HepG2 (cell line): ENCODE data around the gene PRKCG. TPM values are rescaled to one million over a fixed set of nuclear protein-coding genes. Genes with fewer than 3 reads are reported as not detected.

ENCODE experiments used
- BRCA1 ChIP-seq: sonication (generic); formaldehyde crosslinking; IDR thresholded peaks from 2 replicates; pipeline ENCODE4 v1.4.0; 2020; ENCODE audit warnings: missing genetic modification reagents
- CEBPZ ChIP-seq: IDR thresholded peaks from 2 replicates; pipeline ENCODE4 v1.6.1; 2012; ENCODE audit warnings: low read length, improper control_type of control experiment
- EP300 ChIP-seq, 3 experiments: sonication (generic) in 1 of 3; formaldehyde crosslinking in 1 of 3; IDR thresholded peaks; 2 replicates each; pipeline versions ENCODE4 v1.5.1 to v1.6.1; 2011 to 2020; ENCODE audit warnings: low read depth in 2 of 3, low read length in 2 of 3, borderline replicate concordance in 1 of 3, improper control_type of control experiment in 1 of 3, mild to moderate bottlenecking in 1 of 3, missing genetic modification reagents in 1 of 3, moderate library complexity in 1 of 3
- ETV5 ChIP-seq: IDR thresholded peaks from 2 replicates; pipeline ENCODE4 v1.6.1; 2018; ENCODE audit warnings: missing biosample characterization, missing genetic modification reagents, inconsistent platforms, borderline replicate concordance
- FUBP1 ChIP-seq: sonication (generic); formaldehyde crosslinking; IDR thresholded peaks from 2 replicates; pipeline ENCODE4 v1.5.1; 2020; ENCODE audit warnings: missing genetic modification reagents, mild to moderate bottlenecking, borderline replicate concordance
- HNRNPLL ChIP-seq: fragments of 200-400 bp; formaldehyde crosslinking; IDR thresholded peaks from 2 replicates; pipeline ENCODE4 v1.6.1; 2017; ENCODE audit warnings: mild to moderate bottlenecking, low read depth, low read length; ENCODE audit not compliant: poor library complexity, severe bottlenecking
- IRF9 ChIP-seq: sonication (generic); formaldehyde crosslinking; IDR thresholded peaks from 2 replicates; pipeline ENCODE4 v1.8.0; 2022; ENCODE audit warnings: missing genetic modification reagents, mild to moderate bottlenecking, borderline replicate concordance
- NCOA1 ChIP-seq: sonication (generic); formaldehyde crosslinking; IDR thresholded peaks from 2 replicates; pipeline ENCODE4 v1.9.0; 2021; ENCODE audit warnings: missing genetic modification reagents
- NR2C2 ChIP-seq: sonication (generic); formaldehyde crosslinking; IDR thresholded peaks from 2 replicates; pipeline ENCODE4 v1.4.0; 2020; ENCODE audit warnings: missing genetic modification reagents, mild to moderate bottlenecking, moderate library complexity, borderline replicate concordance
- PCBP2 ChIP-seq: fragments of 200-400 bp; formaldehyde crosslinking; optimal IDR thresholded peaks from 2 replicates; pipeline ENCODE3; 2018; ENCODE audit warnings: low read length, low read depth; ENCODE audit not compliant: poor library complexity, severe bottlenecking
- RAD21 ChIP-seq: fragments of 450-650 bp; formaldehyde crosslinking; IDR thresholded peaks from 2 replicates; pipeline ENCODE4 v1.5.0; 2020; ENCODE audit warnings: mild to moderate bottlenecking
- RBM22 ChIP-seq: fragments of 200-400 bp; formaldehyde crosslinking; optimal IDR thresholded peaks from 2 replicates; pipeline ENCODE3; 2017; ENCODE audit warnings: mild to moderate bottlenecking, low read length, moderate library complexity
- ZBTB1 ChIP-seq: sonication (generic); formaldehyde crosslinking; IDR thresholded peaks from 2 replicates; pipeline ENCODE4 v1.4.0; 2020; ENCODE audit warnings: missing genetic modification reagents, borderline replicate concordance
- ZBTB21 ChIP-seq: sonication (generic); formaldehyde crosslinking; IDR thresholded peaks from 2 replicates; pipeline ENCODE4 v1.4.0; 2020; ENCODE audit warnings: missing genetic modification reagents
- ZBTB43 ChIP-seq: sonication (generic); formaldehyde crosslinking; conservative IDR thresholded peaks from 2 replicates; pipeline ENCODE4 v1.4.0; 2020; ENCODE audit warnings: missing genetic modification reagents
- ZNF292 ChIP-seq: sonication (generic); formaldehyde crosslinking; IDR thresholded peaks from 2 replicates; pipeline ENCODE4 v1.8.1; 2022; ENCODE audit warnings: mild to moderate bottlenecking, low read depth, missing genetic modification reagents, borderline replicate concordance
- ZNF704 ChIP-seq: sonication (generic); formaldehyde crosslinking; IDR thresholded peaks from 2 replicates; pipeline ENCODE4 v1.8.1; 2023; ENCODE audit warnings: mild to moderate bottlenecking, inconsistent platforms, moderate library complexity, missing genetic modification reagents, borderline replicate concordance
- ZNF709 ChIP-seq: sonication (generic); formaldehyde crosslinking; IDR thresholded peaks from 2 replicates; pipeline ENCODE4 v1.5.0; 2020; ENCODE audit warnings: mild to moderate bottlenecking, missing genetic modification reagents
- polyA plus RNA-seq, 8 experiments: library from polyadenylated mRNA; depleted of rRNA in 3 of 8; stranded (reverse) in 7 of 8; unstranded in 1 of 8; fragments of >200 nt; fragmentation: Illumina TruSeq in 4 of 8; extraction: Trizol in 4 of 8; gene quantifications; 2 replicates each; pipeline versions ENCODE4 v1.2.1 to v1.2.3, GENCODE V29; 2011 to 2016; ENCODE audit warnings: low read depth in 4 of 8, missing spikeins in 1 of 8, mixed read lengths in 1 of 8; ENCODE audit not compliant: insufficient read depth in 1 of 8
- total RNA-seq, 5 experiments: library from RNA; depleted of rRNA; stranded (reverse); fragments of >200 nt; fragmentation: Illumina TruSeq; extraction: Trizol; gene quantifications; 2 replicates each; pipeline ENCODE4 v1.2.3, GENCODE V29; 2016; ENCODE audit warnings: low read depth in 1 of 5

PRKCG gene
- total and polyA plus RNA-seq, 2 of the 13 experiments (the other 11 are each of a cell fraction or from before 2014, with no cell fraction given), result 0.02 to 0.03 TPM

GRCh38 chr19:53868892-53869804 is 12.8 kb upstream of the PRKCG start (continued):
- TF ChIP-seq CEBPZ (no peak), FUBP1 (CRISPR knock-in tag) (no peak), RBM22 (peak; percentile 14), ETV5 (CRISPR knock-in tag) (peak; percentile 68), PCBP2 (no peak), NCOA1 (CRISPR knock-in tag) (no peak), ZBTB21 (no peak), ZBTB43 (no peak), EP300 (IDR thresholded peaks at IDR 0.05; ENCODE audit: low read depth in 2 of 2, low read length in 2 of 2) (no peak), EP300 (CRISPR knock-in tag; IDR thresholded peaks at IDR 0.05; ENCODE audit: borderline replicate concordance) (no peak; the same call in 1 of the 2 replicates), BRCA1 (CRISPR knock-in tag) (no peak), RAD21 (CRISPR knock-in tag) (peak; percentile 49), HNRNPLL (peak; percentile 40), NR2C2 (peak; percentile 89), ZNF709 (CRISPR knock-in tag) (no peak; the same call in none of the 2 replicates), ZNF704 (peak; percentile 46; the same call in 1 of the 2 replicates), IRF9 (CRISPR knock-in tag) (peak; percentile 81; the same call in 1 of the 2 replicates), ZBTB1 (CRISPR knock-in tag) (no peak), ZNF292 (CRISPR knock-in tag) (no peak)
